SK-N-MC (cell line): ENCODE data around the gene SMAD6.

Source experiments
- EZH2 ChIP-seq: fragments of 200-600 bp; sonication (generic); IDR thresholded peaks from one replicate; pipeline ENCODE4 v1.6.1; 2017; ENCODE audit warnings: antibody characterized with exemption
- FOXP2 ChIP-seq: optimal IDR thresholded peaks from 2 replicates; pipeline ENCODE3; 2011; ENCODE audit warnings: mild to moderate bottlenecking, moderate library complexity; ENCODE audit not compliant: insufficient read depth; ENCODE audit errors: extremely low read length, control extremely low read depth
- POLR2AphosphoS5 ChIP-seq: IDR thresholded peaks from 2 replicates; pipeline ENCODE4 v1.6.1; 2012; ENCODE audit warnings: mild to moderate bottlenecking, low read depth, low read length, borderline replicate concordance

- TF ChIP-seq EZH2, result no peak
- TF ChIP-seq POLR2AphosphoS5, result no peak
- no peak for TF ChIP-seq FOXP2
These were observed 76.3 kb downstream of the SMAD6 start for GRCh38 chr15:66778314-66778665.
